ENCODE results near the gene CLIC5.

Gene CLIC5

GRCh38 chr6:46036911-46037310, 21.3 kb upstream of the CLIC5 start:
- DNase-seq: no peak

GRCh38 chr6:46035242-46035641, 19.6 kb upstream of the CLIC5 start:
- intact Hi-C loops (cut with DNase I): no loop called here
- no peak for DNase-seq

More at GRCh38 chr6:46036911-46037310, 21.3 kb upstream of the CLIC5 start:
- intact Hi-C loops (cut with DNase I): no loop called here

DNA sequence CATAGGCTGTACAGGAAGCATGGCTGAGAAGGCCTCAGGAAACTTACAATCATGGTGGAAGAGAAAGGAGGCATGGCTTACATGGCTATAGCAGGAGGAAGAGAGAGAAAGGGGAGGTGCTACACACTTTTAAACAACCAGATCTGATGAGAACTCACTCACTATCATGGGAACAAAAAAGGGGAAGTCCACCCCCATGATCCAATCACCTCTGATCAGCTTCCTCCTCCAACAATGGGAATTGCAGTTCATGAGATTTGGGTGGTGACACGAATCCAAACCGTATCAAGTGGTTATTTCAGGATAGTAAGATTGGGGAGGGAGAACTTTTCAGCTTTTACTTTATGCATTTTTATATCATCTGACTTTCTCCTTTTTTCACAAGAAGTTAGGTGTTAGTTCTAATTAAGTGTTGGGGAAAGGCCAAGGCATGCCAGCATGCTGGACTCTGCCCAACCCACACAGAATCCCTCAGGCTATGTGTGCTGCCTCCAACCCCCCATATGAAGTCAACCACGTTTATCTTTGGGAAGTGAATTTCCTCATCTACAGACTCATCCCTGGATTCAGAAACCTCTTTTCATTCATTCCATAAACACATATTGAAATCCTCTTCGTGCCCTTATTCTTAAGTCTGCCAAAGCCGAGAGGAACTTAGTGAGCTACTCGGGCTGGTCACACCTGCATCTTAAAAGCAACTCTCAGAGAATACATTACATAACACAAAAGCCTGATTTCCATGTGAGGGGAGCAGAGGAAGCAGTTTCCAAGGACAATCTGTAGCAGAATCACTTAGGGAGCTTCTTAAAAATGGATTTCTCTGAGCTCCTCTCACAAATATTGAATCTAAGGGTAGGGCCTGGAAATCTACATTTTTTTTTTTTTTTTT, 16.7 kb upstream of the CLIC5 start:
- DNase-seq: no peak
- intact Hi-C loops (cut with DNase I): no loop called here

DNA sequence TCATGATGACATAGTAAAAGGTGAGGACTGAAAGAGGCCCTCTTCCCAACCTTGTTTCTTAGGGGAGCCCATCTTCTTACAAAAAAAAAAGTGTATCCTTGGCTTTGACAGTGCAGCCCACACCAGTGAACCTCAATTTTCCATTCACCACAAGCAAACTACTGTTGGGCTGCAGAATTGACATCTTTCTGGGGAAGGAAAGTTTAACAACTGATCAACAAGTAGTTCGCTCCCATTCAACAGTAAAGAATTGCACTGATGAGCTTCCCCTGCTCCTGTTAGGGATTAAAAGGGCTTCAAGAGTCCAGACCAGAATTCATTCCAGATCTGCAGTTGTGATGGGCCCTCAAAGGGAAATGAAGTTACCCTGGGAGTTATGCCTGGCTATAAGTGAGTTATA, 13.9 kb upstream of the CLIC5 start:
- DNase-seq: no peak
- intact Hi-C loops (cut with DNase I): no loop called here

DNA sequence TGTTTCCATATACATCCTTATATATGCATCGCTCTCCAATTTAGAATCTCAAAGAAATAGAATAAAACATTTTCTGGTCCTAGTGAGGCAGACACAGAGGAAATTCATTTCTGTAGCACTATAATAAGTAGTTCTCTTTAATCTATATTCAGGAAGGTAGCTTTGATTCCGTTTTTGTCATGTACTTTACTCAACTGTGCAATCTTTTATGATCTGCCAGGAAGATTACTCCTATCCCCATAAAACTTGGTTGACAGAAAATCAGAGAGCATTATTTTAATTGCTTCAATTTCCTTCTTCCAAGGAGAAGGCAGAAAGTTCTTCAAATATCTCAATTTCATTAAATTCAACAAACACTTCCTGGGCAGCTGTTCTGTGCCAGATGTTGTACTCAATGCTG, 10.6 kb upstream of the CLIC5 start:
- intact Hi-C loops (cut with DNase I): no loop called here
- no peak for DNase-seq

DNA sequence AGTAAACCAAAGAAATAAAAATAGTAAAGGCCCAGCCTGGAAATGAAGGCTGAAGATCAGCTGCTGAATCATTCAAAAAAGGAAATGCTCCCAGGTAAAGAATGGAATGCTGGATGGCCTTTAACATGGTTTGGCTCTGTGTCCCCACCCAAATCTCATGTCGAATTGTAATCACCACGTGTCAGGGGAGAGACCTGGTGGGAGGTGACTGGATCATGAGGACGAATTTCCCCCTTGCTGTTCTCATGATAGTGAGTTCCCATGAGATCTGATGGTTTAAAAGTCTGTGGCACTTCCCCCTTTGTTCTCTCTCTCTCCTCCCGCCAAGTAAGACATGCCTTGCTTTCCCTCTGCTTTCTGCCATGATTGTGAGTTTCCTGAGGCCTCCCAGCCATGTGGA, 9.9 kb upstream of the CLIC5 start:
- intact Hi-C loops (cut with DNase I): no loop called here

GRCh38 chr6:46024124-46024769, 8.6 kb upstream of the CLIC5 start:
- DNase-seq: no peak

More for the DNA sequence above, 9.9 kb upstream of the CLIC5 start:
- DNase-seq: no peak

DNA sequence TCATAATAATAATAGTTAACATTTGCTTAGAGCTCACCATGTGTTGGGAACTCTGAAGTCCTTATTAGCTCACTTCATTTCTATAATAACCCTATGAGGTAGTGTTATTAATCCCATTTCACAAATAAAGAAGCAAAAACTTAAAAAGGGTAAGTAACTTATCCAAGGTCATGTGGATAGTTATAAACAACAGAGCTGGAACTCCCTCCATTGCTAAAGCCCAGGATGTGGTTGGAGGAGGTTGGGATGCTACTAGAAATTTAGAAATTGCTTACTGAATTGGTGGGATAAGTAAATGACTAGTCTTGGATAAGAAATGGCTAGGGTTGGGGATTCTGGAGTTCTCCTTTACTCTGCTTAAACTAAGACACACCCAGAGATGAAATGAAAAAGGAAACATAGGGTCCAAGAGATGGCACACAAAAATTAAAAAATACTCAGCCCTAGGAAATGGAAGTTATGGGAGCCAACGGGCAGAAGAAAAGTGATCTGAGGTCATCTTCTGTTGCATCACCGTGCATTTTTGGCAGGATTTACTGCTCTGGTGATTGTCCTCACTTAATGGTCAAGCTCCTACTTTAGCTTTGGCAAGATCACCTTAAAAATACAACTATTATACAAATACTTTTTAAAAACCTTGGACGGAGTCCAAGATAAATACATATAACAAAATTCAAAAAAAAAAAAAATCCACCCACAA, 7.7 kb upstream of the CLIC5 start:
- DNase-seq: no peak
- intact Hi-C loops (cut with DNase I): no loop called here

More at GRCh38 chr6:46024124-46024769, 8.6 kb upstream of the CLIC5 start:
- intact Hi-C loops (cut with DNase I): no loop called here

DNA sequence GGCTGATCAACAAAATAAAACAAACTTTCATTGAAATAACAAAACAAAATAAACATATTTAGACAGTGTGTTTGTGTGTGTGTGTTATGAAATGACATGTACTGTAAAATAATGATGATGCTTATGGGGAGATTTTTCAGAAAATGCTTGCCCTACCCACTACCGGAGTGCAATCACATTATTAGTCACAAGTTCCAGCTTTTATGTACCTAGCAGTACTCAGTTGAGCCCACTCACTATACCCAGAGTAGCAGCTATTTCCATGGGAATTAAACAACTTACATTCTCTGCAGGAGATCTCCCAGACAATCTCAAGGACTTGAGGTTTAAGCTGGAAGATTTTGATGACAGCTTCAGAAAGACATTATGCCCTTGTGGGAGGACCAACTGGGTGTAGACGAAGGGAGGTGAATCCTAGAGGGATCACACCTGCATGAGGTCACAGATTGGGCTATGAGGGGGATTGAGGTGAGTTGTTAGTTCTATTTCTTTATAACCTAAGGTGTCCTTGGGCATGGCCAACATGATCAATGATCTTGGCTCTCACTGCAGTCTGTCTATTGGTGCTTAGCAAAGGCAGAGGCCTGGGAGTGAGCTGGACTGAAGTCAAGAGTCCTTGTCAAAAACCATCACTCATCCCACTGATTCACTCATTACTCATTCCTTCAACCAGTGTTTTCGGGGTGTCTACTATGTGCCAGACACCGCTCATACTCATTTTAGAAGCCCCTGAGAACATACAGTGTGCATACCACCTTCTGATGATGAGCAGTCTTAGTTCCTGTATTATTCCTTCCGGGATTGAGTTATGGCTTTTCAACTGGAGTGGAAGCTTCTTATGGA, 6.7 kb upstream of the CLIC5 start:
- intact Hi-C loops (cut with DNase I): no loop called here
- DNase-seq: no peak

GRCh38 chr6:46017726-46018125, 2.1 kb upstream of the CLIC5 start:
- DNase-seq: no peak
- intact Hi-C loops (cut with DNase I): no loop called here

- no peak for DNase-seq
- intact Hi-C loops (cut with DNase I): no loop called here
Observed at GRCh38 chr6:46016063-46016608, 476 bp upstream of the CLIC5 start.

DNA sequence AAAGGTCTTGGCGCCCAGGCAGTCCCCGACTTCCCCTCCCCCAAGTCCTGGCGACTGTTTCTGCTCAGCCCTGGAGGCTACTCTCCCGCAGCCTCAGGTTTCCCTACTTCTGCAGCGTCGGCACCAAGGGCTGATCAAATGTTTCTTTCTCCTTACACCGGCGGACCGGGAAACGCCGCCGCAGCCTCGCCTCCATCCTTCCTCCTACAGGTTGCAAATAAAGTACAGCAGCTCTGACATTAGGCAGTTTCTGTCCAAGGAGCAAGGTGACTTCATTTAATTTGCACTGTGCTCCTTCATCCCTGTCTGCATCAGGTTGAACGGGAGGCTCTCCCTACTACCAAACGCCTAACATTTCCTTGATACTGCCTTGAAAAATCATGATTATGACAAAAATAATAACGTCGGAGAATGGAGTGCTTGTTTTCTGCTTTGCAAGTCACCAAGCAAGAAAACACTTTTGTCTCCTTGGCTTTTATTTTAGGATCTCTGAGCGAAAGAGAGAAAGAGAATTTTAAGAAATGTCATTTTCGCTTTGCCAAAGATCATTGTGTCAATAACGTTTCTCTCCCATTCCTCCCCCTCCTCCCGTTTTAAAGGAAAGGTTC, 1.0 kb downstream of the CLIC5 start:
- intact Hi-C loops (cut with DNase I): no loop called here
- DNase-seq: peak in 4 of 10 donors; percentile 14 to 89 (median 83)

- intact Hi-C loops (cut with DNase I): no loop called here
- no peak for DNase-seq
Observed at GRCh38 chr6:46014046-46014445, 1.6 kb downstream of the CLIC5 start.

DNA sequence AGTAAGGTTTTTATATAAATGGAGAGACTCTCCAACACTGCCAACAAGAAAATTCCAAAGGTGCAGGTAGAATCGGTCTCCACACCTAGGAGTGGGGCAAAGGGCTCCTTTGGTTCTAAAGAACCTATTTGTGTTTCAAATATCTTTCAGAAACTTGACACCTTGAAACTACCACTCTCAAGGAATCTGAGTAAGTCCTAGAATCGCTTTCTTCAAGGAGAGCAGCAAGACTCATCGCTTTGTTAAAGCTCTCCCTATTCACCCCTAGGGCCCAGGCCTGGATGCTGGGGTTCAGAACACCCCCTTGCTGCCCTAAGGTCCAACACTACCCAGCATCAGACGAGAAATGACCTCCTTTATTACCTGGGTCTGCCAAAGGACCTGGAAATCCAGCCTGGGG, 2.0 kb downstream of the CLIC5 start:
- intact Hi-C loops (cut with DNase I): no loop called here
- no peak for DNase-seq

GRCh38 chr6:46012834-46013233, 2.8 kb downstream of the CLIC5 start:
- intact Hi-C loops (cut with DNase I): no loop called here
- DNase-seq: no peak

- no peak for DNase-seq
- intact Hi-C loops (cut with DNase I): no loop called here
Observed at GRCh38 chr6:46011188-46012085, 4.2 kb downstream of the CLIC5 start.

DNA sequence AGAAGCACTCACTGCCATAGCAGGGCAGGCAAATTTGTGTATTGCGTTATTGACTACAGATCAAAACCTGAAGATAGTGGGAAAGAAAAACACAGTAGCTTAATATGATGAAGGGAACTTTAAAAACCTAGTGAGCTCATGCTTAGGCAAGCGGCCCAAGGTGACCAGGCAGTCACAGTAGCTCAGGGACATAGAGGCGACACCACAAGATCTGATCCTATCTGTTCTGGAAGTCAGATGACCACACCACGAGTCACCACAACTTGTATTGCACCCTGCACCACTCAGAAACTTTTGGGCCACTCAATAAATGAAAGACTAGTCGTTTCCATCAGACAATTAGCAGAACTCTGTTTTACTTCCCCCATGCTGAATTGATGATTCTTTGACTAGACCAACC, 4.9 kb downstream of the CLIC5 start:
- intact Hi-C loops (cut with DNase I): no loop called here
- DNase-seq: no peak

GRCh38 chr6:46010270-46010669, 5.4 kb downstream of the CLIC5 start:
- DNase-seq: no peak
- intact Hi-C loops (cut with DNase I): no loop called here

GRCh38 chr6:46002264-46002663, 13.4 kb downstream of the CLIC5 start:
- intact Hi-C loops (cut with DNase I): no loop called here
- no peak for DNase-seq

Measured in posterior cingulate gyrus (tissue), 11 donors.